ENCODE data around the gene PGAM2. TPM values are rescaled to one million over a fixed set of nuclear protein-coding genes. Genes with fewer than 3 reads are reported as not detected.

The PGAM2 gene
- total and polyA plus RNA-seq, 2 of the 13 experiments (the other 11 are each of a cell fraction or from before 2014, with no cell fraction given), result 0.22 TPM; not detected in 1

- no peaks in the 10 kb centered on the region for H3K9me3 ChIP-seq (ENCODE audit: low read length)
Measured at GRCh38 chr7:44050915-44051560, 14.3 kb downstream of the PGAM2 start.

More at GRCh38 chr7:44050915-44051560, 14.3 kb downstream of the PGAM2 start:
- ChIA-PET CTCF (ENCODE audit: low intra/inter-chr PET ratio, low total read pairs) (no interaction called here), POLR2A (no interaction called here)
- peaks cover 16 to 48% of the 10 kb centered on the region in 2 experiments; a peak in 4 of 5 replicates for H3K36me3 ChIP-seq (replicated peaks in 1 of 2; ENCODE audit: control insufficient read depth in 1 of 2, insufficient read depth in 2 of 2, low read length in 2 of 2)
- DNase-seq (ENCODE audit: low spot score) (no peak), FAIRE-seq (no peak), ATAC-seq (no peak)
- peaks cover 15% of the 10 kb centered on the region for H3K79me2 ChIP-seq (ENCODE audit: insufficient read depth, low read length)
- no peak overlapping the region for H3K4me3 ChIP-seq (replicated peaks in 1 of 3; ENCODE audit: insufficient read depth in 1 of 3, low read depth in 2 of 3, low read length in 3 of 3)
- intact Hi-C loops (cut with micrococcal nuclease; ENCODE audit: unreplicated experiment), result no loop called here
- H2AFZ ChIP-seq (ENCODE audit: low read length), result no peak overlapping the region
- no peak overlapping the region for H3K4me2 ChIP-seq (ENCODE audit: low read depth, low read length)
- 89% methylated on average over 8 of the region's 8 CpGs for WGBS (ENCODE audit: low lambda C conversion rate)
- no TSS peak for BruUV-seq (replicated peaks)
- in situ Hi-C loops (cut with HindIII; ENCODE audit: extremely low pct_ligation_motif_present, low pct_unique_long_range_greater_than_20kb), result no loop called here
- H3K27ac ChIP-seq (ENCODE audit: extremely low read length, insufficient read depth, low read length), result no peak overlapping the region
- H4K20me1 ChIP-seq (ENCODE audit: insufficient read depth, low read length), result no peaks in the 10 kb centered on the region
- peaks cover 19% of the 10 kb centered on the region for H3K4me1 ChIP-seq (ENCODE audit: insufficient read depth, low read length)
- H3K27me3 ChIP-seq (ENCODE audit: control insufficient read depth in 1 of 2, insufficient read depth in 2 of 2, low read length in 2 of 2), result no peaks in the 10 kb centered on the region
- no peak overlapping the region for H3K9ac ChIP-seq (ENCODE audit: insufficient read depth, low read depth, low read length)
- TF ChIP-seq ZIK1 (CRISPR knock-in tag; IDR thresholded peaks at IDR 0.05; ENCODE audit: borderline replicate concordance, low read depth) (no peak), ZFX (CRISPR knock-in tag; IDR thresholded peaks at IDR 0.05; ENCODE audit: low read depth) (no peak), MAFF (IDR thresholded peaks at IDR 0.05; ENCODE audit: low read depth, low read length) (no peak), ZNF670 (CRISPR knock-in tag; IDR thresholded peaks at IDR 0.05; ENCODE audit: borderline replicate concordance) (no peak), AKAP8 (CRISPR knock-in tag; IDR thresholded peaks at IDR 0.05) (no peak), GPN1 (CRISPR knock-in tag; IDR thresholded peaks at IDR 0.05; ENCODE audit: borderline replicate concordance) (no peak), TBX2 (CRISPR knock-in tag; IDR thresholded peaks at IDR 0.05; ENCODE audit: borderline replicate concordance) (no peak), ZNF737 (CRISPR knock-in tag; IDR thresholded peaks at IDR 0.05; ENCODE audit: borderline replicate concordance) (no peak), ZNF138 (CRISPR knock-in tag; IDR thresholded peaks at IDR 0.05; ENCODE audit: low read depth) (no peak), ZMYM4 (CRISPR knock-in tag; IDR thresholded peaks at IDR 0.05) (no peak), ZNF513 (CRISPR knock-in tag; conservative IDR thresholded peaks at IDR 0.05) (no peak), ZNF616 (CRISPR knock-in tag; IDR thresholded peaks at IDR 0.05; ENCODE audit: low read depth) (no peak), ZC3H4 (CRISPR knock-in tag; IDR thresholded peaks at IDR 0.05; ENCODE audit: borderline replicate concordance) (no peak)
- TF ChIP-seq, protein P1, sequence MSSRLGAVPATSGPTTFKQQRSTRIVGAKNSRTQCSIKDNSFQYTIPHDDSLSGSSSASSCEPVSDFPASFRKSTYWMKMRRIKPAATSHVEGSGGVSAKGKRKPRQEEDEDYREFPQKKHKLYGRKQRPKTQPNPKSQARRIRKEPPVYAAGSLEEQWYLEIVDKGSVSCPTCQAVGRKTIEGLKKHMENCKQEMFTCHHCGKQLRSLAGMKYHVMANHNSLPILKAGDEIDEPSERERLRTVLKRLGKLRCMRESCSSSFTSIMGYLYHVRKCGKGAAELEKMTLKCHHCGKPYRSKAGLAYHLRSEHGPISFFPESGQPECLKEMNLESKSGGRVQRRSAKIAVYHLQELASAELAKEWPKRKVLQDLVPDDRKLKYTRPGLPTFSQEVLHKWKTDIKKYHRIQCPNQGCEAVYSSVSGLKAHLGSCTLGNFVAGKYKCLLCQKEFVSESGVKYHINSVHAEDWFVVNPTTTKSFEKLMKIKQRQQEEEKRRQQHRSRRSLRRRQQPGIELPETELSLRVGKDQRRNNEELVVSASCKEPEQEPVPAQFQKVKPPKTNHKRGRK (CRISPR knock-in tag; IDR thresholded peaks at IDR 0.05), result no peak
- TF ChIP-seq, protein P2, sequence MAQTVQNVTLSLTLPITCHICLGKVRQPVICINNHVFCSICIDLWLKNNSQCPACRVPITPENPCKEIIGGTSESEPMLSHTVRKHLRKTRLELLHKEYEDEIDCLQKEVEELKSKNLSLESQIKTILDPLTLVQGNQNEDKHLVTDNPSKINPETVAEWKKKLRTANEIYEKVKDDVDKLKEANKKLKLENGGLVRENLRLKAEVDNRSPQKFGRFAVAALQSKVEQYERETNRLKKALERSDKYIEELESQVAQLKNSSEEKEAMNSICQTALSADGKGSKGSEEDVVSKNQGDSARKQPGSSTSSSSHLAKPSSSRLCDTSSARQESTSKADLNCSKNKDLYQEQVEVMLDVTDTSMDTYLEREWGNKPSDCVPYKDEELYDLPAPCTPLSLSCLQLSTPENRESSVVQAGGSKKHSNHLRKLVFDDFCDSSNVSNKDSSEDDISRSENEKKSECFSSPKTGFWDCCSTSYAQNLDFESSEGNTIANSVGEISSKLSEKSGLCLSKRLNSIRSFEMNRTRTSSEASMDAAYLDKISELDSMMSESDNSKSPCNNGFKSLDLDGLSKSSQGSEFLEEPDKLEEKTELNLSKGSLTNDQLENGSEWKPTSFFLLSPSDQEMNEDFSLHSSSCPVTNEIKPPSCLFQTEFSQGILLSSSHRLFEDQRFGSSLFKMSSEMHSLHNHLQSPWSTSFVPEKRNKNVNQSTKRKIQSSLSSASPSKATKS (CRISPR knock-in tag; IDR thresholded peaks at IDR 0.05), result no peak

Data from HepG2 (cell line).